Vagina (tissue), 2 donors: Measurements from ENCODE around the gene AMPD3.
"Not testable (repeated sequence)": the region's sequence is repeated elsewhere in the genome, so short reads cannot be mapped to it uniquely, and the experiment has no call there.

Experiments used
- POLR2A ChIP-seq, 2 donors: fragments of 450-650 bp; IDR thresholded peaks; one replicate each; pipeline ENCODE4 v1.6.1; 2017; ENCODE audit warnings: antibody characterized with exemption in 2 of 2, mild to moderate bottlenecking in 2 of 2, moderate library complexity in 2 of 2
- POLR2AphosphoS5 ChIP-seq, 2 donors: sonication (generic); formaldehyde crosslinking; IDR thresholded peaks; one replicate each; pipeline ENCODE4 v1.9.0; 2017; ENCODE audit warnings: antibody characterized with exemption in 2 of 2, mild to moderate bottlenecking in 2 of 2, low read depth in 1 of 2; ENCODE audit not compliant: insufficient read depth in 1 of 2
- TF ChIP-seq, protein P1 (sequence below), 3 experiments: fragments of 450-650 bp in 2 of 3; fragments of 200-600 bp in 1 of 3; sonication (generic) in 1 of 3; IDR thresholded peaks; one replicate each; pipeline ENCODE4 v1.5.1; 2017 to 2019; ENCODE audit warnings: antibody characterized with exemption in 3 of 3, mild to moderate bottlenecking in 2 of 3, moderate library complexity in 2 of 3

DNA sequence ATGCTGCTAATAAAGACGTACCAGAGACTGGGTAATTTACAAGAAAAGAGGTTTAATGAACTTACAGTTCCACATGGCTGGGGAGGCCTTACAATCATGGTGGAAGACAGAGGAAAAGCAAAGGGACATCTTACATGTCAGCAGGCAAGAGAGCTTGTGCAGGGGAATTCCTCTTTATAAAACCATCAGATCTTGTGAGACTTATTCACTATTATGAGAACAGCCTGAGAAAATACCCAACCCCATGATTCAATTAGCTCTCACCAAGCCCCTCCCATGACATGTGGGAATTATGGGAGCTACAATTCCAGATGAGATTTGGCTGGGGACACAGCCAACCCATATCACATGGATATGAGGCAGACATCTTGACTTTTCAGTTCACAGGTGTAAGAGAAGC lies 18.4 kb upstream of the AMPD3 start:
- not testable (repeated sequence) for TF ChIP-seq POLR2A (IDR thresholded peaks at IDR 0.05); POLR2AphosphoS5 (IDR thresholded peaks at IDR 0.05; ENCODE audit: insufficient read depth in 1 of 2, low read depth in 1 of 2)
- TF ChIP-seq, protein P1, sequence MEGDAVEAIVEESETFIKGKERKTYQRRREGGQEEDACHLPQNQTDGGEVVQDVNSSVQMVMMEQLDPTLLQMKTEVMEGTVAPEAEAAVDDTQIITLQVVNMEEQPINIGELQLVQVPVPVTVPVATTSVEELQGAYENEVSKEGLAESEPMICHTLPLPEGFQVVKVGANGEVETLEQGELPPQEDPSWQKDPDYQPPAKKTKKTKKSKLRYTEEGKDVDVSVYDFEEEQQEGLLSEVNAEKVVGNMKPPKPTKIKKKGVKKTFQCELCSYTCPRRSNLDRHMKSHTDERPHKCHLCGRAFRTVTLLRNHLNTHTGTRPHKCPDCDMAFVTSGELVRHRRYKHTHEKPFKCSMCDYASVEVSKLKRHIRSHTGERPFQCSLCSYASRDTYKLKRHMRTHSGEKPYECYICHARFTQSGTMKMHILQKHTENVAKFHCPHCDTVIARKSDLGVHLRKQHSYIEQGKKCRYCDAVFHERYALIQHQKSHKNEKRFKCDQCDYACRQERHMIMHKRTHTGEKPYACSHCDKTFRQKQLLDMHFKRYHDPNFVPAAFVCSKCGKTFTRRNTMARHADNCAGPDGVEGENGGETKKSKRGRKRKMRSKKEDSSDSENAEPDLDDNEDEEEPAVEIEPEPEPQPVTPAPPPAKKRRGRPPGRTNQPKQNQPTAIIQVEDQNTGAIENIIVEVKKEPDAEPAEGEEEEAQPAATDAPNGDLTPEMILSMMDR (IDR thresholded peaks at IDR 0.05) = not testable (repeated sequence)
